Activated CD4-positive, alpha-beta T cell treated with anti-CD3 and anti-CD28 coated beads, Interleukin-2, amount 50 U/mL, for 1 hour (primary cell): ENCODE results near the gene COX18.

Experiments used
- DNase-seq: peaks from one replicate; pipeline ENCODE4 v3.0.0-alpha.2; 2020

COX18 gene, protein sequence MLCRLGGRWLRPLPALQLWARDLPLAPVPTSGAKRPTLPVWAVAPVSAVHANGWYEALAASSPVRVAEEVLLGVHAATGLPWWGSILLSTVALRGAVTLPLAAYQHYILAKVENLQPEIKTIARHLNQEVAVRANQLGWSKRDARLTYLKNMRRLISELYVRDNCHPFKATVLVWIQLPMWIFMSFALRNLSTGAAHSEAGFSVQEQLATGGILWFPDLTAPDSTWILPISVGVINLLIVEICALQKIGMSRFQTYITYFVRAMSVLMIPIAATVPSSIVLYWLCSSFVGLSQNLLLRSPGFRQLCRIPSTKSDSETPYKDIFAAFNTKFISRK

DNA sequence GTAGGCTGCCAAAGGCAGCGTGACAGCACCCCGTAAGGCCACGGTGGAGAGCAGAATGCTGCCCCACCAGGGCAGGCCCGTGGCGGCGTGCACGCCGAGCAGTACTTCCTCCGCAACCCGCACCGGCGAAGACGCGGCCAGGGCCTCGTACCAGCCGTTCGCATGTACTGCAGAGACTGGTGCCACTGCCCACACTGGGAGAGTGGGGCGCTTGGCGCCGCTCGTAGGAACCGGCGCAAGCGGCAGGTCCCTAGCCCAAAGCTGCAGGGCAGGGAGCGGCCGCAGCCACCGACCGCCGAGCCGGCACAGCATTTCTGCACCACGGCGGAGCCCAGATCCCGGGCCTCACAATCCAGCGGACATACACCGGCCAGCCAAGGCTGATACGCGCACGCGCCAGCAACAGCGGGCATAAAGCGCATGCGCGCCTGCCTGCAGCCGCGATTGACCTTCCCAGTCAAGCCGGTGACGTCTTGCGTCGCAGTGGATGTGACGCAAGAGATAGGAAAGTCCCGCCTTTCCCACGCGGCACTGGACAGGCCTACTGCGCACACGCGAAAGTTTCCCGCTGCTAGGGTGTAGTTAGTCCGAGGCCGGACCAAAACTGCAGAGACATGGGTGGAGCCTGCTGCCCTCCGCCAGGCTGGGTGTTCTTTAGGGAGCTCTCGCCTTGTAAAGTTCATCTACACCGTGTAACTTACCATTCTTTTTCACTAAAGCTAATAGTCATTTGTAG is at the start of gene COX18:
TSS of gene COX18 (minus strand) at position 379 of the 736 bp plus-strand sequence. CDS start at position 312, 67 bp downstream.
- peak; percentile 92 for DNase-seq

DNA sequence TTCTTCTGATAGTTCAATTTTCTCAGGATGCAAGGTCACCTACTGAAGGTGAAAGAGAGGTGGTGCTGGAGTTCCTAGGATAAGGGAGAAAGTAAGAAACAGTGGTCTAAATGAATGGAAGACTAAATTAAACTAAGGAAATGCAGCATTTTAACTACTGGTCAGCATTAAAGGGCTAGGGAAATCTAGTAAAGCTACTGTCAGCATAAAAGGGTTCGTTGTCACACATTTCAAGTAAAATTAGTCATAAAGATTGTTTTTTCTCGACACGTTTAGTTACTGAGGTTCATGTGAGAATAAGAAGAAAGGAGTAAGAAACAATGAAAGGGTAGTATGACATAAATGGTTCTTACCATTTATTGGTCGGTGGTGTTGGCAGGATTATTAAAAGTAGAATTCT is 40.0 kb upstream of the COX18 start:
- DNase-seq: no peak

DNA sequence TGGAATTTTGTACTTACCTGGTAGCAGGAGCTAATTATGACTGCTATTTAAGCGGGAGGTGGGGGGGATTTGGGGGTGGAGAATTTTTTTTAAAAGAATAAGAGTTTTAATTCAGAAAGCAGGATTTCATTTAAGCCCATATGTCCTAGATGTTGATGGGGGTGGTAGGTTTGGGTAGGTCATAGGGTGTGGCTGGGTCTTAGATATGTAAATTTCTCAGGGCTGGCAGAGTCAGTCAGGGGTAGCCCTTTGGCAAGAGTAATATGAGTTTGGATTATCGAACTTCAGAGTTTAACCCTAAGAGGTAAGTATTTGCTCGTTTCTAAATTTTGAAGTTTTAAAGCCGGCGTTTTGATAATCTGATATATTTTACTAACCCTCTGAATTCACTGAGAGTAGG is 35.2 kb upstream of the COX18 start:
- no peak for DNase-seq

DNA sequence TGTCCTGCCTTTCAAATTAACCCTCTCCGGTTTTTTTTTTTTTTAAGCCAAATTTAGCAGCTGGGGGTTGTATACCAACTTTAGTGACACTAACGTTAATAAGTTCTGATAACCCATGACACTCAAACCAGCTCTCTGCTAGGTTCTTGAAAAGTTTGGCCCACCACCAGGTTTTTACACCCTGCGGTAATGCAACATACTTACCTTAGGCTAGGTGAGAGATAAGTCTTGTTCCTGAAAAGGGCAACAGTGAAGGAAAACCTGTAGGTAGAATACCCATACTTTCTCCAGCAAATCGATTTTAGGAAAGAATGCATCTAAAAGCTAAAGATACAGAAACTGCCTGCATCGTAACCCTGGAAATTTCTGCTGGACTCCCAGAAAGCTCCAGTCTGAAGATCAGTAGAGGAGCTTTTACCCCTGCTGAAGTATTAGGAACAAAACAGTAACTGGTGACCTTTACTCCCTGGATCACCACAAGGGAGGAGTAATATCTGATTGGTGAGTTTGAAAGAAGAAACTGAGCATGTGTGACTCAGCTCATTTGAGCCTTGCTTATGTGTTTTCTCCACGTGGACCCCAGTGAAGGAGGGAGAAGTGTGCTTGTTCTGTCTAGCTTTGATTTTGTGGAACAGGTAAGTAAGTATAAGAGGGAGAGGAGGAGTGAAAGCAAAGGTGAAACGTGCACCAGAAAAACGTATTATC is 34.4 kb upstream of the COX18 start:
- no peak for DNase-seq

DNA sequence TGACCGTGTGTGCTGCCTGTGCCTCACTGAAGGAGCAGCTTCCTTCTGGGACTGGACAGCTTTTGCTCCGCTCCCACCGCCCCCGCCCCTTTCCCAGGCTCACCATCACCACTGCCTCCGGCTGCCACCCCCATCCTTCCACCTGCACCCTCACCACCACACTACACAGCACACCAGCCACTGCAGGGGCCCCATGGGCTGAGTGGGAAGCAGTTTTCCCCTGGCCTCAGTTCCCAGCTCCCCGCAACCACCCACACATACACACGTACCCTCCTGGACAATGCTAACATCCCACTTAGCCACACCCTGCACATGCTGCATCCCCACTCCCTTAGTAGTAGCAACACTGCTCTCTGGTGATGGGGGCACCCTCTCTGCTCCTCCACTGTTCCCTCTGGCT is 29.6 kb upstream of the COX18 start:
- no peak for DNase-seq

DNA sequence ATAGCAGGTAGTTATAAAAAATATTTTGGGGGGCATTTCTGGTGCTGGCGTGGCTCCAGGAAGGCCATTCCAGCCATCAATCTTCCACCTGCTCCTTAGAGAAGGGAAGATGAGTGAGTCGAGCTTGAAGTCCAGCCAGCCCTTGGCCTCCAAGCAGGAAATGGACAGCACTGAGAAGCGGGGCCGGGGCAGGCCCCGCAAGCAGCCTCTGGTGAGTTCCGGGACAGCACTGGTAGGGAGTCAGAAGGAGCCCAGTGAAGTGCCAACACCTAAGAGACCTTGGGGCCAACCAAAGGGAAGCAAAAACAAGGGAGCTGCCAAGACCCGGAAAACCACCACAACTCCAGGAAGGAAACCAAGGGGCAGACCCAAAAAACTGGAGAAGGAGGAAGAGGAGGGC is 29.2 kb upstream of the COX18 start:
- DNase-seq: no peak

DNA sequence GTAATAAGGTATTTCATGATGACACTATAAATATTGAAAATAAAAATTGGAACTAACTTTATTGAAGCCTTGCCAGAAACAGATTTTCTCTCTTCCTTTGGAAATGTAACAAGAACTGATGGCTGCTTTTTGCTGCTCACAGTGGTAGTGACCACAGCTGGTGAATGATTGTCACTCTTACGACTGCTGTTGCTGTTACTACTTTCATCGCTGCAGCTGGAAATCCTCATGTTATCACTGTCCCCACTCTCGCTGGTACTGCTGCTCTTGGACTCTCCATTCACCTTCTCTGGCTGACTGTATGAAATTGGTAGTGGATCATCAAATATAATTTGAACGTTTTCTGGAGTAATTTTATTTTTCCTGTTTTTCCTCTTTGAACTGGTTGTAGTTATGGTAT is 28.5 kb upstream of the COX18 start:
- no peak for DNase-seq

DNA sequence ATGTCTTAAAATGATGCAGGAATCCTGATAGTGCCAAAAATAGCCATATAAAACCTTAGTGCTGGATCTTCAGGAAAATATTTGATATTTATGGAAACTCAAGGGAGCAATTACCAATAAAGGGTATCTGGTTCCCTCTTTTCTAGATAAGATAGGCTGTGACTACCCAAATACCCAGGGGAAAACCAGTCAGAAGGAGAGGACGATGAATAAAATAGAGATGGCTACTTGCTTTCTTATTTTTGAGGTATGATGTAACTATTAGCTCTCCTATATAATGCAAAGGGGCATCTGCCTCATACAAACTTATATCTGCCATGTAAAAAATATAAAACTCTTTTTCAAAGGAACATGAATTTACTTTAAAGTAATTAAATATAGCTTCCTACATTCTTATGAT is 23.4 kb upstream of the COX18 start:
- no peak for DNase-seq

DNA sequence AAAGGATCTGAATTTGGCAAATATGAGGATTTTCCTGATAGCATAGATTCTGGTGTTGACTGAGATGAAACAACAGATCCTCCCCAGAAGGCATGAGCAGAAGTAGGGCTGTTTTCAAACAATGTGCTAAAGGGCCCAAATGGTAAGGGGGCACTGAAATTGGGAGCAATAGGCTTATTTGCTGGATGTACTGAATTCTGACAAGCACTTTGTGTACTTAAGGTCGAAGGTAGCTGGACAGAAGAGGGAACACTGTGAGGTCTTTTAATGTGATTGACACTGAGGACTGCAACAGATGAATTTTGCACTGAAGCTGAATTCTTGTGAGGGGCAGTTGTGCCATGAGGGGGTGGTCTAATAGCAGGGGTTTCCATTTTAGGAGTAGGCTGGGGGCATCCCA is 21.2 kb upstream of the COX18 start:
- no peak for DNase-seq

DNA sequence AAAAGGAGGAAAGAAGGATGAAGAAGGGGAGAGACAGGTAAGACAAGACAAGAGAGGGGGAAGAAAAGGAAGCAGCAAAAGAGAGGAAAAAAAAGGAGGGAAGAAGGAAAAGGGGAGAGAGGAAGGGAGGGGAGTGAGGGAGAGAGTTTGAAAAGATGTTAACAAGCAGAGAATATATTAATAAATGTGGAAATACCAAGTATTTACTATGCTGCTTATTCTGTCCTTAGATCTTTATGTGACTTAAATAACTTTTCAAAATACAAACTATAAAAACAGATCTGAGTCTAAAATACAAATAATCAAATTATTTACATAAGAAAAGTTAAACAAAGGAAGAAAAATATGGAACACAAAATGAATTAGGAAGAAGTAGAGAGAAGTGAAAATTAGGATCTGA is 18.4 kb upstream of the COX18 start:
- DNase-seq: no peak

DNA sequence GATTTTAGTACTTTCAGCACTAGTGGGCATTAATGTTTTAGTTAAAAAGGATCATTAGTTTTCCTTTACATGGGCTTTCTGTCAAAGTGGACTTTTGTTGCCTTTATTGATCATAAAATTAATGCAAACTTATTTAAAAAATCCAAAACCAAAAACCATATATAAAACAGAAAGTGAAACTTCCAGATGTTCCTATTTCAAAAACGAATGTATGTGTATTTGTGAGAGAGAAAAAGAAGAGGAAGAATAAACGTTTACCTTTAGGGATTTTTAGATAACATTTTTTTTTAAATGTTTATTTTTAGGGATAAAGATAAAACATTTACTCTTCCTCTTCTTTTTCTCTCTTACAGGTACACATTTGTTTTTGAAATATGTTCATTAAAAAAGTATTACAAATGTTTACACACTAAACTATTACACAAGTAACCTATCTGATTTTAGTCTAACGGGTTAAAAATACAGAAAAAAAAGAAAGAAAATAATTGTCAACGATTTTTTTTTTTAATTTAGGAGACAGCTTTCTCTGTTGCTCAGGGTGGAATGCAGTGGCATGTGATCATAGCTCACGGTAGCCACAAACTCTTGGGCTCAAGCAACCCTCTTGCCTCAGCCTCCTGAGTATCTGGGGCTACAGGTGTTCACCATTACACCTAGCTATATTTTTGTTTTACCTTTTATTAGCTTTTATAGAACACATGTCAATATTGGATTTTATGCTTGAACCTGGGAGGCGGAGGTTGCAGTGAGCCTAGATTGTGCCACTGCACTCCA is 16.8 kb upstream of the COX18 start:
- no peak for DNase-seq

DNA sequence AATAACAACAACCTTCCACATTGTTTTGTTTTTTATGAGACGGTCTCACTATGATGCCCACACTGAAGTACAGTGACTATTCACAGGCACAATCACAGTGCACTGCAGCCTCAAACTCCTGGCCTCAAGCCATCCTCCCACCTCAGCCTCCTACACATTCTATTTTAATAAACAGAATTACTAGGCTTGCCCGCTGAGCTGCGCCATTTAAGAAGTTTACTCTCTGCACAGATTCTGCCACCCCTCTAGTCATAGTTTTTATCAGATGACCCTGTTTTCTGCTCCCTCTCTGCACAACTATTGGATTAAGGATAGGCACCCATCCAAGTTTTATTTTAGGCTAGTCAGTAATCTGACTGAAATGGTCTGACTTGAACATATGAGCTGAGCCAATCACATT is 11.3 kb upstream of the COX18 start:
- DNase-seq: no peak

DNA sequence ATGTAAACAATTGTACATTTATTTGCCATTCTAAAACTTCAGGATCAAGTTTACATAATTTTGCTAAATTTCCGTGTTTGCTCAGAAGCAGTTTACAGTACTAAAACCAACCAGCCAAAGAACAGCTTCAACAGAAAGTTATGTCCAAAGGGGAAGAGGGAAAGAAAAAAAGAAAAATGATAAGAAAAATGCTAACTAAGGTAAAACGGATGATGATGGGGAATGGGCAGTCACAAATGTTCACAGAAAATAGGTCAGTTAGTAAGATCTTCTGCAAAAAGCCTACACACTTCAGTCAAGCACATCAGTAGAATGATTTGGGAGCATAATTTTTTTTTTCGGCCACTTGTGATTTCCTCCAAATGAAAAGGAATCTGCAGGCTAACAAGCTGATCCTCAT is 6.3 kb upstream of the COX18 start:
- DNase-seq: no peak

DNA sequence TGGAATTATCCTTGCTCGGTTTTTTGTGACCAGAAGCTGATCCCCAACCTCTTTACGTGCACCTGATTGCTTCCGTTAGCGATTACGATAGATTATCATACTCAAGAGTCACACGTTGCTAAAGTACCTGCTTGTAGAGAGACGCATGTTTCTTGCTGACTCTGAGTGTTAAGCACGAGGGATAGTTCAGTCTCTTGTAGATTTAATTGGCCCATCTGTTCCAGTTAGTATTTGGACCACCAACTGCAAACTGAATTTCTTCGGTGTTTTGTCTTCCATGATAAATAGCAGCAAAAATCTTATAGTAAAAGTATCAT is 516 bp upstream of the COX18 start:
- DNase-seq: no peak

DNA sequence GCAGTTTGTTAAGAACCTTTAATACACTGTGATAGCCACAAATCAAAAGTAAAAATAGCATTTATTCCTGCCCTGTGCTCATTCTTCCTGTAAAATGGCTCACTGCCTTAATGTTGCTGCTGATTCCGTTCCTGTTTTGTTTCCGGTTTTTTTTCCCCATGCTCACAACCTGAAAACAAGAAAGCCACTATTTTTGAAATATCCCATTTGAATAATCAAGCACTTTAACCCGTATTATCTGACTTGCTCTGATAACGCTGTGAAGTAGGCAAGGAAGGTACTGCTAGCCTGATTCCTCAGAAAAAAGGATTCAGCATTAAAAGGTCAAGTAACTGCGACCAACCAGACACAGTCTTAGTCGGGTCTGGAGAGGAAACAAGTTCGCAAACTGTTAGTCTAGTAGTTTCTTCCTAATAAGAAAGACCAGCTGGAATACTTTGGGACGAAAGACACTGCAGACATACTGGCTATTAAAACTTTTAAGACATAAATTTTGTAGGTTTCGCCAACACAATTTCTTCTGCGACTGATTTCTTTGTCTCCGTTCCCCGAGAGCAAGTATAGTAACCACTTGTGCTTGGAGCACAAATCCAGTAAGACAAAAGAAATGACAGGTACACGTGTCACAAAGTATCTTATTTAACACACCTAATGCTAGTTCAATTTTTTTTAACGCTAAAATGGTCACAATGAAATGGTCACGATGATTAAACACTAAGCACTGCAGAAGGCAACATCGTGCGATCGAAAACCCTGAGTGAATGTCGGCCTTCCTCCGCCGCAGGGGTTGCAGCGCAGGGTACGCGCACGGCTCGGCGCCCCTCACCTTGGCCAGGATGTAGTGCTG is 802 bp downstream of the COX18 start:
- no peak for DNase-seq

DNA sequence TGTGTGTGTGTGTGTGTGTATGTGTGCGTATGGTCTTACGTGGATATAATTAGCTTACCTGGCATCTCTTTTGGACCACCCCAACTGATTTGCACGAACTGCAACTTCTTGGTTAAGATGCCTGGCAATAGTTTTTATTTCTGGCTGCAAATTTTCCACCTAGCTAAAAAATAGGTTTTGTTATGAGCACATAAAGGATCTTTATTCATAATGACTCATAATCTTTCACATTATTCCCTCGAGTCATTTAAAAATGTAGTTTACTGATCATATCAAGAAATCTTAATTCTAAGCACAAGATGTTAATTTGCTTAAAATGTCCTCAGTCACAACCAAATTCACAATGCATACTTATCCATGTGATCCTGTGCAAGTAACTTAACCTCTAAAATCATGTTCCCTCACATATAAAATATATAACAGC is 1.5 kb downstream of the COX18 start:
- no peak for DNase-seq

DNA sequence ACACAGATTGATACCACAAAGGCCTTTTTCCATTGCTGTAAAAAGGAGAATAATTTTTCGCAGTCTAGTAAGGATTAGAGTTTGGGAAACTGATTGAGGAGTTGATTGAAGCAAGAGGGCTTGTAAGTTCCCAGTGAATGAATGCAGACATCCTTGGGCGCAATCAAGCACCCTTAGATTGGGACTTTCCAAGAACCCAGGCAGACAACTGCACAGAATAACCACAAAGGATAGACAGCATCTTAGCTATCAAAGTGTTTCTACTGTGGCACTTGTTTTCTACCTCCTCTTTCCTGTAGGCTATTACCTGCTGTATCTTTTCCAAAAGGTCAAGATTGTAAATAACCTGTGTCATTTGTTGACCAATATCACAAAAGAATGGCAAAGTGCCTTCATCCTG is 2.6 kb downstream of the COX18 start:
- no peak for DNase-seq

DNA sequence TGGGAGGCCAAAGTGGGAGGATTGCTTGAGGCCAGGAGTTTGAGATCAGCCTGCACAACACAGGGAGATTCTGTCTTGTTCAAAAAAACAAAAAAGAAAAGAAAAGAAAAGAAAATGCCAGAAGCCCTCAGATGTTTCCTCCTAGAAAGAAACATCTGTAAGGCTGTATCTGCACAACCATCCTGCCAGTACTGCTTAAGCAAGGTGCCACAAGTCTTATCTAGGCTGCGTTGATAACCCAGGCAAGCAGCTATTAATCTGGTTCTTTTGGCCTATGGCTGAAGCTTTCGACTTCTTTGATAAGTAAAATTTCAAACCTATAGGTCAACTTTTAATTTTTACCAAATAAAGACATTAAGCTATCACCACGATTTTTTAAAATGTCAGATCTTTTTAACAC is 3.1 kb downstream of the COX18 start:
- no peak for DNase-seq

DNA sequence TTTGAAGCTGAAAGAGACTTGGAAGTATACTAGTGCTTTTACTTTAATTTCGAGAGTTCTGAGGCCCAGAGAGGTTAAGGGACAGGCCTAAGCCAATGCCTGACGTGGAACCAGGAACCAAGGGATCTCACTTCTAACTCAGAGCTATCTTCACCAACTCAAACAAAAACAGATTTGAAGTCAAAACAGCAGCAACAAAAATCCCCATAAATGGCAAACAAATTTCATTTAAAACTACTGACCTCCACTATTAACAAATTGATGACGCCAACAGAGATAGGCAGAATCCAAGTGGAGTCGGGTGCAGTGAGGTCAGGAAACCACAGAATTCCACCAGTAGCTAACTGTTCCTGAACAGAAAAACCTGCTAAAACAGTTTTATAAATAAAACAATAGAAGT is 5.0 kb downstream of the COX18 start:
- no peak for DNase-seq

DNA sequence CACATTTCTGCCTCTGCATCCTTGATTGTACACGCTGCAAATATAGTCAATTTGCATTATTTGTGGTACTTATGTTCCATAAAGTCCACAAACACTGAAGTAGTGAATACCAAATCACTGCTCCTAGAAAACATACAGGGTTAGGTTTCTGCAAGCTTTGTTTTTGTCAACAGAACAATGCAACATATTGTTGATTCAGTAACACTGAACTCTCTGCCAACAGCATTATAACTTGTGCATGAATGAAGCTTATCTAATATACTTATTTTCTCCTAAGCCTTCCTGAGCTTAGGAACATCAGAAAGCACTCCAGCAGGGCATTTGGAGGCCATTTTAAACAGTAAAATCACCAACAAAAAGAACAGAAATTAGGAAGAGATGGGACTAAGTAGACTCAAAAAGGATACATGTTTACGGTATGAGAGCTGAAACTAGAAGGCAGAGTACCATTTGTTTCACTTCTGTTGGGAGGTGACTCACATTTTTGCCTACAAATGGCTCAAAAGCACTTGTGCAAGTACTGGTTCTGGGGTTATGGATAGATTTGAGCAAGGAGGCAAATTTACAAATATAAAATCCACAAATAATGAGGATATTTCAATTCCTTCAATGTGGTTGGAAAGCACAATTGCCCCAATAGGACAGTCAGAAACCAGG is 14.1 kb downstream of the COX18 start:
- no peak for DNase-seq

DNA sequence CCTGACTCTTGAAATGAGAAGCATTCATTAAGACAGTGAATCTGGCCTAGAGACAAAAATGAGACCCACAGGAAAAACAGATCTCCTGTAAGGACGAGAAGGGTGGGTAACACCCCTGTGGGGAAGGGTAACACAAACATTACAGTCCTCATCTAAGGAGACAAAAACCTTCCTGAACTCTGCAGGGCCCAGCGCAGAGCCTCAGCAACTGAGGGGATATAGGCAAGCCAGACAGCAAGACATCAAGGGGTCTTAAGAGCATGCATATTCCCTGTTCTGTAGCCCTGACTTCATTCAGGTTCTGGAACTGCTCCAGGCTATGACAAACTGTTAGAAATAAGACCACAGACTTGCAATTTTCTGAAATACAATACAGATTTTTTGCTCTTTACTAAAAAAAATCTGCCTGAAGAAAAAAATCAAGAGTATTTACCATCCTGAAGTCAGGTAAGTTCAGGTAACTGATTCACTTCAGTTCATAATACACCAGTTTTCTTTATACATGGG is 15.5 kb downstream of the COX18 start:
- DNase-seq: no peak

DNA sequence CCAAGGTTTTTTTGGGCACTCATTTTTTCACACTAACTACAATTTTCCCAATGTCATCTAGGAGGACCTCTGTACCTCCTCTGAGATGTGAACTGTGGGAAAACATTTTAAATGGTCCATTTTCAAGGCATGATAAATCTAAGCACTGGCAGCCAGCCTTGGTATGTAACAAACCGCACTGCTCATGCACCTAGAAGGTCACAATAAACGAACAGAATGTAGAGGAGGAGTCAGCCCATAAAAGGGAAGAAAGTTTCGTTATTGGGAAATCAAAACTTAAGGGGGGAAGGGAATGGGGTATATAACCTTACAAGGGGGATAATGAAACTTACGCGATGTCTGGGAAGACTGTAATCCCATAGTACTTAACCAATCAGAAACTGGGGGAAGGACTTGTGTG is 16.4 kb downstream of the COX18 start:
- DNase-seq: no peak
